HUDEP-2 (cell line): ENCODE data around the gene GLRA2.
"Not testable (repeated sequence)": the region's sequence is repeated elsewhere in the genome, so short reads cannot be mapped to it uniquely, and the experiment has no call there.

Experiments used
- DNase-seq, 76 experiments: peaks; one replicate each; lab custom pipeline; 2025; ENCODE audit not compliant: unreplicated experiment in 76 of 76; lab: John Stamatoyannopoulos, UW

Gene GLRA2

GRCh38 chrX:14590693-14591424 is 61.5 kb downstream of the GLRA2 start:
- no peak for DNase-seq

DNA sequence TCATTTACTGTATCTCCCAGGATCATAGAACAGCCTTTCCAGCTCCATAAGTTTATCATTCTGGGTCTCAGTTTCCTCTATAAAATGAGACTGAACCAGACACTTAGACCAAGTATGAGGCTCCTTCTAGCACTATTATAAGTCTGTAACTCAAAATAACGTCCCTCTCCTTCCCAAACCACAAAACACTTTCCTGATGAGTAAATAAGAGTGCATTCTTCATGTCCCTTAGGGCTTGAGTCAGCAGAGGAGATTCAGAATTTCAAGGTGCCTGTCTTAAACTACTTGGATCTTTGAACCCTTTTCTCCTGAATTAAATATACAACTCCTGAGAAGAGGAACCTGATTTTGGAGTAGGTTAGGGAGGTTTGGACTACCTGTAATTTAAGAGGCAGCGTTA is 62.6 kb downstream of the GLRA2 start:
- DNase-seq: no peak

- no peak for DNase-seq
These were observed 65.2 kb downstream of the GLRA2 start for GRCh38 chrX:14594521-14594920.

- no peak for DNase-seq
These were observed 69.0 kb downstream of the GLRA2 start for GRCh38 chrX:14598330-14598729.

DNA sequence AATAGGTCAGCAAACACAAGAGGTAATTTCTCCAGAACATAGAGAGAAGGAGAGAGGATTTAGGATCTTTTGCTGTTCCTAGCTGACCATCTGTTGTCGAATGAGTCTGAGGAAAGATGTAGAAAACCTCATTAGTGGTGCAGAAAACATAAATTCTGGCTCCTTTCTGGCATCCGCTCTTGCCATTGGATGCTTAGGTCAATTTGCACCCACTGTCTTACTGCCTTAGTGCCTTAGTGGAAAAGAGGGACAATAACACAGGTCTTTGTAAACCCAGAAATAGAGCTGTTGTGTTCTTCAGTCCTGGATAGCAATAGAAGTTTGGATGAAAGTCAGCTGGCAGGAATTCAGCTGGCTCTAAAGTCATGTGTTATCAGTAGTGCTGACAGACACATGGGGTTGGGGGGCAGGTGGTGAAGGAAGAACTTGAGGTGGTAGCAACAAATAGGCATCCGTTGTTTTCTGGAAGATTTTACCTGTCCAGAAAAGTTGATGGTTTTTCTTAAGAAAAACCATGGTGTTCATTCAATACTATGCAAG is 78.2 kb downstream of the GLRA2 start:
- DNase-seq: no peak

DNA sequence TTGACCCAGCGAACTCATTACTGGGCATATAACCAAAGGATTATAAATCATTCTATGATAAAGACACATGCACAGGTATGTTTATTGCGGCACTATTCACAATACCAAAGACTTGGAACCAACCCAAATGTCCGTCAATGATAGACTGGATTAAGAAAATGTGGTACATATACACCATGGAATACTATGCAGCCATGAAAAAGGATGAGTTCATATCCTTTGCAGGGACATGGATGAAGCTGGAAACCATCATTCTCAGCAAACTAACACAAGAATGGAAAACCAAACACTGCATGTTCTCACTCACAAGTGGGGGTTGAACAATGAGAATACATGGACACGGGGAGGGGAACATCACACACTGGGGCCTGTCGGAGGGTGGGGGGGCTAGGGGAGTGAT is 83.1 kb downstream of the GLRA2 start:
- not testable (repeated sequence) for DNase-seq

GRCh38 chrX:14616301-14616700 is 87.0 kb downstream of the GLRA2 start:
- DNase-seq: no peak

DNA sequence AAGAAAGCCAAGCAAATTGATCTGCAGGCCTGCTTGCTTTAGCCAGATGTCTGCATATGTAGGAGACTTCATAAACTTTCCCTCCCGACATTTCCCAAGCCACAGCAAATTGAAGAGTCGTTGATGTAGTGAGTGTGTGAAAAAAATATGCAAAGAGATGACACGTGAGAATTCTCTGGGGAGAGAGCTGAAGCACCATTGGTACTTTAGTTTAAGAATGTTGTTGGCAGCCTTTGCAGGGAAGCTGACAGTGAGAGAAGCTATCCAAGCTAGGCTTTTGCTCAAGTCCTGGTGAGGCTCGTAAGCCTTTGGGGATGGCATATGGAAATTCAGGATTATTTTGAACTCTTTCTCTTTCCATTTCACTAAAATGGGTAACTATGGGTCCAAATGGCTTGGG is 87.5 kb downstream of the GLRA2 start:
- no peak for DNase-seq

GRCh38 chrX:14618177-14618965 is 89.0 kb downstream of the GLRA2 start:
- no peak for DNase-seq

GRCh38 chrX:14630733-14631132 is 101.4 kb downstream of the GLRA2 start:
- no peak for DNase-seq

DNA sequence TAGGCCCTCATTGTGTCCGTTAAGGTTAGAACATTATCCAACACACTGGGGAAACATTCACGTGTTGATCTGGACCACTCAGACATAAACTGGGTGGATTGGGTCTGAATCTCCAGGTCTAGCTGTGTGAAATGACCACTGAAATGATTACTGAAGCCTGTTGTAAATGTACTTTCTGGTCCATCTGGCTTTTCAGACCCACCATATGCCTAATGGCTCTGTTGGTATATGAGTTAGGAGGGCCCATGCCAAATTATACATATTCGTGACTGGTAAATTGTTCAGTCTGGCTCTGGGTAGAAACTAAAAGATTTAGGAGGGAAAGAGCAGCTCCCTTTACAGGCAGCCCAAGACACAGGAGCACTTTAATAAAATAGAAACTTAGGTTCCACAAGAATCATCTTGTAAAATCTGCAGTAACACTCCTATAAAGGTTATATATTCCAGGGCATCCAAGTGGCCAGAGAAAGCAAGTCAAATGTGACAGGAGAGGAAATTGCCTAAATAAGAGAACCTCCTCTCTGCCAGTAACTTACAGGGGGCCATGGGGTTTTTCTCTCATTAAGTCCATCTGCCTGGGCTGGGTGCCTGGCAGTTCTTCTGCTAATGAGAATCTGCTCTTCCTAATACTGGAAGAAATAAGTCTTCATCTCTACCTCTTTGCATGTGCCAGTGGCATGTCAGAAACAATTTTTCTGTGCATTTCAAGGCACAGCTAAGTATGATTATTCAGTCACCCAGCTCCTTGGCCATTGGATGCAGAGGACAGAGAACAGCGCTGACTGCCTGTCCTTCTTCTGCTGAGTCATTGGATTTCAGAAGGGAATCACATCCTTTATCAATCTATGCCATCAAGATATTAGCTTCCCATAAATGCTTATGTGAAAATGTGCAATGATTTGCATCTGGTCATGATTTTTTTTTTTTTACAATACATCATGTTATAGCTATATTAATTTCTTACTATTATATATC is 112.6 kb downstream of the GLRA2 start:
- DNase-seq: no peak

GRCh38 chrX:14660970-14661369 is 131.6 kb downstream of the GLRA2 start:
- DNase-seq: no peak

GRCh38 chrX:14670819-14671218 is 141.5 kb downstream of the GLRA2 start:
- DNase-seq: no peak

GRCh38 chrX:14672611-14673172 is 143.4 kb downstream of the GLRA2 start:
- no peak for DNase-seq

GRCh38 chrX:14673236-14673635 is 143.9 kb downstream of the GLRA2 start:
- no peak for DNase-seq

GRCh38 chrX:14673764-14674163 is 144.4 kb downstream of the GLRA2 start:
- peak in 4 of 76 experiments; percentile 0 to 3 (median 0) for DNase-seq

DNA sequence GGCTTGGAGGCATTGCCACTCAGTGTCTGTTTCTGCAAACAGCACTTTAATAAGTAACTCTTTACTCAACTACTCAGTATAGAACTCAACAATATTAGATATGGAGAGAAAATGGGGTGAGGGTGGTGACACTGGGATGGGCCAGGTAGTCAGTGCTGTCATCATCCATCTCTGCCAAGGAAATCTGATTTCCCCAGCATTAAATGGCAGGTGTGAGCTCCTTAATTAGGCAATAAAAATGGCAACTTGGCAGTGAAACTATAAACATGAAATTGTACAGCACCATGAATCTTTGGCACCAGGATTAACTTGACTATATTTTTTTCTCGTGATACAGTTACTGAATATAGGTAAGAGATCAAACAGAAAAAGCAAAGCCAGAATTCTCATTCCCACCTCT is 146.2 kb downstream of the GLRA2 start:
- no peak for DNase-seq

DNA sequence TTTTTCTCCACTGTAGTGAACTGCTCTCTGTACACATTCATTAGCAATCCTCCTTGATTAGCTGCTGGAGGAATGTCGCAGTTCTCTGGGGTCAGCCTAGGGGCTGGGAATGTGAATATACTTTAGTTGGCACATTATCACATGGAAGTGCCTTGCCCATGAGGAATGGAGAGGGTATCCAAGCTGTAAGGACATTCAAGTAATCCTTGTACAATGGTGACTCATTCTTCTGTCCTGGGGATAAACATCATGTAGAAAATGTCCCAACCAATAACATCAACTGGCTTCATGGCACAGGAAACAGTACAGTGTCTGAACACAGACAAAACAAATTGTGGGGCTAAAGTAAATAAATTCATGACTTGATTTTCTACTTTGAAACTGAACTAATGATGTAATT is 147.1 kb downstream of the GLRA2 start:
- no peak for DNase-seq

DNA sequence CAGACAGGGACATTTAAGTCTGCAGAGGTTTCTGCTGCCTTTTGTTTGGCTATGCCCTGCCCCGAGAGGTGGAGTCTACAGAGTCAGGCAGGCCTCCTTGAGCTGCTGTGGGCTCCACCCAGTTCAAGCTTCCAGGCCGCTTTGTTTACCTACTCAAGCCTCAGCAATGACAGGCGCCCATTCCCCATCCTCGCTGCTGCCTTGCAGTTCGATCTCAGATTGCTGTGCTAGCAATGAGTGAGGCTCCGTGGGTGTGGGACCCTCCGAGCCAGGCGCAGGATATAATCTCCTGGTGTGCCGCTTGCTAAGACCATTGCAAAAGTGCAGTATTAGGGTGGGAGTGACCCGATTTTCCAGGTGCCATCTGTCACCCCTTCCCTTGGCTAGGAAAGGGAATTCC is 159.0 kb downstream of the GLRA2 start:
- not testable (repeated sequence) for DNase-seq

DNA sequence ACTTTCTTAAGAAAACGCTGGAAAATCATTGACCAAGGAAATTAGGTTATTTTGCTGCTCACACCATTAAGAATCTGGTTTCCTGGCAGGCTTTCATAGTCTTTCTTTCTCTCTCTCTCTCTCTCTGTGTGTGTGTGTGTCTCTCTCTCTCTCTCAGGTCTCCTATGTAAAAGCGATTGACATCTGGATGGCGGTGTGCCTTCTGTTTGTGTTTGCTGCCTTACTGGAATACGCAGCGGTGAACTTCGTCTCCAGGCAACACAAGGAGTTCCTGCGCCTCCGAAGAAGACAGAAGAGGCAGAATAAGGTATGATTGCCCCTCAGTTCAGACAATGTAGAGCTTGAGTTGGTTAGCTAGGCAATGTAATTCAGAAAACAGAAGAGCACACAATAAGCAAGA is 161.2 kb downstream of the GLRA2 start:
- no peak for DNase-seq
